LHCN-M2 (cell line): ENCODE measurements around the gene VPS50. TPM values are rescaled to one million over a fixed set of nuclear protein-coding genes. Genes with fewer than 3 reads are reported as not detected.
A peak's percentile ranks its signal among the peaks of the same experiment; 100 is the strongest.
"Not testable (repeated sequence)": the region's sequence is repeated elsewhere in the genome, so short reads cannot be mapped to it uniquely, and the experiment has no call there.

ENCODE experiments used
- DNase-seq: peaks from one replicate; pipeline ENCODE4 v3.0.0-alpha.2; 2012; ENCODE audit warnings: low read depth
- total RNA-seq: library from RNA; depleted of rRNA; stranded (reverse); fragments of >200 nt; gene quantifications from 2 replicates; pipeline ENCODE4 v1.2.3, GENCODE V29; 2014

The VPS50 gene
- total RNA-seq, 1 experiment from 2014 or later: 42.2 TPM

DNA sequence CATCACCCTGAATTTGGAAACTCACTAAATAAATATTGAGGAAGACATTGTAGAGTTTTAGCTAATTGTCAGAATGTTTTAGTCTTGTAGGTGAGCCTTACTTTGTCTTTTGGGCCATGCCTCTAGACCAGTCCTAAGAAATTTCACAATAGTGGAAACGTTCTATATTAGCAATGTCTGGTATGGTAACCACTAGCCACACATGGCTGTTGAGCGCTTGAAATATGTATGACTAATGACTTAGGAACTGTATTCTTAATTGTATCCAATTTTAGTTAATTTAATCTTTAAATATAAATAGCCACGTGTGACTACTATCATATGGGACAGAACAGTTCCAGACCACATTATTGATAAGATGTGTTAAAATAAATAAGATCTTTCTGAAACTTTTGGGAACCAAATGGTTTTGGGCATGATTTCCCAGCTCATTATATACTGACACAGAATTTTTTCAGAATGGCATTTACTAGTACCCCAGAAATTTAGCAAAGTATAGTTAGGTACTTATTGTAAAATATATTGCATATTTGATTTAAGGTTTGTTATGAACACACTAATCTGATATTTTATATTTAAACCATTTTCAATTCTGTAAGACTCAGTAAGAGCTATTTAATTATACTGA is 95.0 kb downstream of the VPS50 start:
- DNase-seq: peak; percentile 93

DNA sequence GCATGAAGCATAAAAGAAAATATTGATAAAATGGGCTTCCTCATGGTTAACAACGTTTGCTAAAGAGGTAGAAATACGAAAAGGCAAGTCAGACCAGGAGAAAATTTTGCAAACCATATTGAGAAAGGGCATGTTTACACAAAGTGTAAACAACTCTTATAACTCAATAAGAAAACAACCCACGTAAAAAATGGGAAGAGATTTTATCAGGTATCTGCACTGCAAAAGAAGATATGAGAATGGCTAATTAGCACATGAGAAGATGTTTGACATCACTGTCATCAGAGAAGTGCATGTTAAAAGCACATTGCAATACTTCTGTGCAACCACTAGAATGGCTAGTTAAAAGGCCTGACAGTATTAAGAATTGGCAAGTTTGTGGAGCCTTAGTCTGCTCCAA is 99.5 kb downstream of the VPS50 start:
- DNase-seq: no peak

DNA sequence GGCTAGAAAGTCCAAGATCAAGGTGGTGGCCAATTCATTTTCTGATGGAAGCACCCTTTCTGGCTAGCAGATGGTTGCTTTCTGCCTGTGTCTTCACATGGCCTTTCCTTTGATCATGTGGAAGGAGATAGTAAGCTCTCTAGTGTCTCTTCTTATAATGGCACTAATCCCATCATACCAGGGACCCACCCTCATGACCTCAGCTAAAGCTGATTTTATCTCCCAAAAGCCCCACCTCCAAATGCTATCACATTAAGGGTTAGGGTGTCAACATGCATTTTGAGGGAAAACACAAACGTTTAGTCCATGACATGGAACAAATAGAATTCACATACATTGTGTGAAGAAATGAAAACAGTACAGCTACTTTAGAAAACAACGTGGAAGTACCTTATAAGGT is 100.0 kb downstream of the VPS50 start:
- DNase-seq: no peak

DNA sequence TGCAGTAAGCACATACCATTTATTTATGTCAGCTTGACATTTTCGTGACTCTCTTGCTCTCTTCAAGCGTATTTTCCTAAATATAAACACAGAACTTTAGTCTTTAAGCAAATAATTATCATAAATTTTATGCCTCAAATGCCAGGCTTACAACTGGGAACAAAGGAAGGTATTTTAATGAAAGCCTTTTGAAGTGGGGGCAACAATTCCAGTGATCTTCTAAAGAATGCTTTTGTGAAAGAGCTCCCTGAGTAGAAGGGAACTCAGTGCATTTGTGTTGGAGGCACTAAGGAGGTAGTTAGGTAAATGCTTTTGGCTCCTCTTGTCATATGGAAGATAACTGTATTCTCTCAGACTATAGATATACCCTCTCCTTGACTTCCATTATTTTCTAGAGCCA is 104.9 kb downstream of the VPS50 start:
- no peak for DNase-seq

DNA sequence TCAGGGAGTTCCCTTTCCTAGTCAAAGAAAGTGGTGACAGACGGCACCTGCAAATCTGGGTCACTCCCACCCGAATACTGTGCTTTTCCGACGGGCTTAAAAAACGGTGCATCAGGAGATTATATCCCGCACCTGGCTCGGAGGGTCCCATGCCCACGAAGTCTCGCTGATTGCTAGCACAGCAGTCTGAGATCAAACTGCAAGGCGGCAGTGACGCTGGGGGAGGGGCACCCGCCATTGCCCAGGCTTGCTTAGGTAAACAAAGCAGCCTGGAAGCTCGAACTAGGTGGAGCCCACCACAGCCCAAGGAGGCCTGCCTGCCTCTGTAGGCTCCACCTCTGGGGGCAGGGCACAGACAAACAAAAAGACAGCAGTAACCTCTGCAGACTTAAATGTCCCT is 110.0 kb downstream of the VPS50 start:
- DNase-seq: not testable (repeated sequence)

DNA sequence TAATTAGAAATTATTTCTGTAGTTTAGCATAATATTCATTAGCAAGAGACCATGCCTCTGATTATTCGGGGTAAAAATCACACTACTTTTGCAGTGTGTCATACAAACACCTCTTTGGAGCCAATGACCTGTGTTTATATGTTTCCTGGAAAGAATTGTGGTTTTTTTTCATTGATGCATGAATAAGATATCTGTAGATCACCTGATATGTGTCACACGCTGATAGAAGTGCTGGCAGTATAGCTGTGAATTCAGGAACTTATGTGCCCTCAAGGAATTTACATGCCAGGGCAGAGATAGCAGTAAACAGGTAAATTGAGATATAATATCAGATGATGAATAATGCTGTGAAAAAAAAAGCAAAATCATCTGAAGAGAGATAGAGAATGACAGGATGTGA is 118.2 kb downstream of the VPS50 start:
- DNase-seq: no peak

DNA sequence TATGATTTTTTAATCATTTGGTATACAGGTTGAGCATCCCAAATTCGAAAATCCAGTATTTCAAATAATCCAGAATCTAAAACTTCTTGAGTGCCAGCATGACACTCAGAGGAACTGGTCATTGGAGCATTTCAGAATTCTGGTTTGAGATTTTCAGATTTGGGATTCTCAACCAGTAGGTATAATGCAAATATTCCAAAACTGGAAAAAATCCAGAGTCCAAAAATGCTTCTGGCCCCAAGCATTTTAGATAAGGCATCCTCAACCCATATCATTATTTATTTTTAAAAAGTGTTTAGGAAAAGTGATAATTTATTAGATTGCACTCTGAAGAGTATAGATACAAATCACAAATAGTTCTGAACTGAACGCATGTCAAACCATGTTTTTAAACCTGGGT is 120.7 kb downstream of the VPS50 start:
- no peak for DNase-seq

DNA sequence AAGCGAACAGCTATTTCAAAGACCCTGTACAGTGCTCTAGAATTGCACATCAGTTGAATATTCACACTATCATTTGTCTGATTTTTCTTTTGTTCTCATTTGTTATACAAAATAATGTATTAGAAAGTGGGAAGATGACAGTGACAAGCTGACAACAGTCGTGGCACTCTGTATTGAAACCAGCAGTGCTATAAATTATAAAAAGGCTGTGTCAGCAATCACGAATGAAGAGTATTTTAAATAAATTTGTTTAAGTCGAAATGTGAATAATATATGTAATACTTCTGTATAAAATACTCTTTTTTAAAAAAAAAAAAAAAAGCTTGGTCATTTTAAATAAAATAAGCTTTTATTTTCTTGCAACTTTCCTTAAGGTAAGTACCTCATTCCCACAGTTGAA is 122.6 kb downstream of the VPS50 start:
- DNase-seq: no peak

DNA sequence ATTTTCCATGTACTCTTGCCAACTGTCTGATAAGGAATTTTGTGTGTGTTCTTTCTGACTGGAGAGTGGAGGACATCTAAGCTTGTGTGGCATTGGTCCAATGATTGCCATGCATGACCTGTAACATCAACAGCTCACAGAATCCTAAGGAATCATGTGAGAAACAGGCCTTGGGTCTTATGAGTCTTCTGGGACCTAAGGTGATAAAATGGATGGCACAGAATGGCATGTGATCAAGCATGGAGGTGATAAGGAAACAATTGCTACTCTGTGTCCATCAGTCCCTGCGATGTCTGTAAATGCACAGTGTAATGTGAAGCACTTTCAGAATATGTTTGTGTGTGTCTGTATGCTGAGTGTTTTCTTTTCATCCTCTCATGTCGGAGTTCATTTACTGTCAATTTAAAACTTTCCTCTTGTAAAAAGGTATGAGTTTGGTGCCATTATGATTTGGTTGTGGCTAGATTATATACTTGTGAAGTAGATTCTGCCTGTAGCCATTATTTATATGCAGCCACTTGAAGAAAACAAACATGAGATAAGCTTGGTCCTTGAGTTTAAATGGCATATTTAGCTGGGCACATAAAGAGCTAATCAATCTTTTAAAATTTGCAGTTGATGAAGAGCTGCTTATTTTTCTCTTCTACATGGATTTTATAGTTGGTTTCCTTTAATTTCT is 127.5 kb downstream of the VPS50 start:
- DNase-seq: no peak

DNA sequence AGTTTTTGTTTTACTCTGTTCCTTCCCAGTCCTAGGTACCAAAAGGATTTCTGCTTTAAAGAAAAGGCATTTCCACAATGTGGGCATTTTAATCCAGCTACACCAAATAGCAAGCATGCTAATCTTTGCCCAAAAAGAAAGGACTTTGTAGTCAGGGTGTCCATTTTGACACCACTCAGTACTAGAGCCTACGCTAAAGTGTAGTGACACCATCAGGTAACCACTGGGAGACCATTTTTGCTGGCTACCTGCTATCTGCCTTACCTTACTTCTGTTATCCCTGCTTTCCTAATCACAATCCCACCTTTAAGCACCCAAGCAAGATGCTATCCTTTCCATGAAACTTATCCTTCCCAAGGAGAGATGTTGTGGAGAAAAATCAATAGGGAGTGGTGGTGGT is 129.7 kb downstream of the VPS50 start:
- DNase-seq: no peak

DNA sequence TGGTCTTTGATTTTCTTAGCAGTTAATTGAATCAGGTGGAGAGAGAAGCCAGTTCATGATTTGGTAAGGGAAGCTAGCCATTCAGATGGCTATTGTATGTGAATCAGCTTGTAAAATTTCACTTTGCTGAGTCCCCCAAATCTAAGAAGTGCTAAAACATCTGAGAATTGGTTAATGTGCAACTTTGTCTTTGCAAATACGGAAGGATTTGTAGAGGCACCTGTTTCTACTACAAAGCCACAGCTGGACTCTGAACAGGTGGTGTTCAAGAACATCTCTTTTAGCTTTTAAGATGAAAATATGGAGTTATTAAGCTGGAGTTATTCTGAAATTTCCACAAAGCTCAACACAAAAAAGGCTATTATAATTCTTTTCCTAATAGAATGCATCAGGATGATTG is 132.6 kb downstream of the VPS50 start:
- no peak for DNase-seq

DNA sequence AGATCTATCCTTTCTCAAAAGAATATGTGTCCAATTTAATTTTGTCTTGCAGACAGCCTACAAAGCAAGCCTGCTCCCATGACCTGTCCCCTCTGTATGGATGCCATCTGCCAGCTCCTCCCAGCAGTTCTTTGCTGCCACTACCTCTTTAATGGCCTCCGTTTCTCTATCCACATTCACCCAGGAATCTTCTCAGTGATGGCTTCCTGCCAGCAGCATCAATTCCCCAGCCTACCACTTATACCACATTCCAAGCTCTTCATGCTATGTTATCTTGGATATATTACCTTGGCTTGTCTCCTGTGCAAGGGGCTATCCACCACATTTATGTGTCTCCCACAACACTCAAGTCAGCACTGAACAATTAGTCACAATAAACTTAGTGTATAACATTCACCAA is 133.2 kb downstream of the VPS50 start:
- no peak for DNase-seq

DNA sequence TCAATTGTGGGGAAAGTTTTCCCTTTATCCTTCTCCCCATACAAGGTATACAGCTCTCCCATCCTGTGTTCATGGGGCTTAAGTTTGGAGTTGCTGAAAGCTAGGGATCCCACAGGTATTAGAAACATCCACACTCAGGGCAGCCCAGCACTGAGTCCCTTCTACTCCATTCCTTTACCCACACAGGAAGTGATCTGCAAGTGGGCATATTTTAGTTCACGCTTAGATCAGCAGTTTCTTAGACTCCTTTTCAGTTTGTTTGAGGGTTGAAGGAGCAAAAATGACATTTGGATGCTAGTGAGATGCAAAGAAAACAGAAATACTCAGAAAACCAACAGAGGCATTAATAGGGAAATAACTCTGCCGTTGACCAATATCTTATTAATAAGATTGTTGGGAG is 134.7 kb downstream of the VPS50 start:
- DNase-seq: no peak

DNA sequence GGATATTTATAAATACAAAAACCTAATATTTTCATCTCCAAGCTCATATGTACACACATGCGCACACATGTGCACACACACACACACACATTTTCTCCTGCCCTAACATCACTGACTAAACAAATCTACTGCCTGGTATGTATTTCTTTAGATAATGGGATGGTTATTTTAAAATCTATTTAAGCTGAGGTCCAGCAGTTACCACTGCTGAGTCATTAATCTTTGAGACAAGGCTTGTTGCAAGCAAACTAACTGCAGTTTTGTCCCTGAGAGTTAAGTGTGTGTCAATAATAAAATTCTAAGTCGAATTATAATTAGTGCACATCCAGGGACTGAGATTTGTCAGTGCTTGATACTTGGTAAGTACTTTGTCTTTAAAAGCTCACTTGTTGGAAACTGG is 135.1 kb downstream of the VPS50 start:
- DNase-seq: no peak

DNA sequence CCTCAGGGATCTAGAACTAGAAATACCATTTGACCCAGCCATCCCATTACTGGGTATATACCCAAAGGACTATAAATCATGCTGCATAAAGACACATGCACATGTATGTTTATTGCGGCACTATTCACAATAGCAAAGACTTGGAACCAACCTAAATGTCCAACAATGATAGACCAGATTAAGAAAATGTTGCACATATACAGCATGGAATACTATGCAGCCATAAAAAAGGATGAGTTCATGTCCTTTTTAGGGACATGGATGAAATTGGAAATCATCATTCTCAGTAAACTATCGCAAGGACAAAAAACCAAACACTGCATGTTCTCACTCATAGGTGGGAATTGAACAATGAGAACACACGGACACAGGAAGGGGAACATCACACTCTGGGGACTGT is 138.8 kb downstream of the VPS50 start:
- not testable (repeated sequence) for DNase-seq

DNA sequence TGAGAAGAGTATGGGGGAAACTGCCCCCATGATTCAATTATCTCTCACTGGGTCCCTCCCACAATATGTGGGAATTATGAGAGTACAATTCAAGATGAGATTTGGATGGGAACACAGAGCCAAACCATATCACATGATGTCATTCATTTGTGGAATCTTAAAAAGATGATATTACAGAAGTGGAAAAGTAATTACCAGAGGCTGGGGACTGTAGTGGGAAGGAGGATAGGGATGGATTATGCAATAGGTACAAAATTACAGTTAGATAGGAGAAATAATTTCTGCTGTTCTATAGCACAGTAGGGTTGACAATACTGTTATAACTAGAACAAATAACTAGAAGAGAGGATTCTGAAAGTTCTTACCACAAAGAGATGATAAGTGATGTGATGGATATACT is 141.4 kb downstream of the VPS50 start:
- no peak for DNase-seq

DNA sequence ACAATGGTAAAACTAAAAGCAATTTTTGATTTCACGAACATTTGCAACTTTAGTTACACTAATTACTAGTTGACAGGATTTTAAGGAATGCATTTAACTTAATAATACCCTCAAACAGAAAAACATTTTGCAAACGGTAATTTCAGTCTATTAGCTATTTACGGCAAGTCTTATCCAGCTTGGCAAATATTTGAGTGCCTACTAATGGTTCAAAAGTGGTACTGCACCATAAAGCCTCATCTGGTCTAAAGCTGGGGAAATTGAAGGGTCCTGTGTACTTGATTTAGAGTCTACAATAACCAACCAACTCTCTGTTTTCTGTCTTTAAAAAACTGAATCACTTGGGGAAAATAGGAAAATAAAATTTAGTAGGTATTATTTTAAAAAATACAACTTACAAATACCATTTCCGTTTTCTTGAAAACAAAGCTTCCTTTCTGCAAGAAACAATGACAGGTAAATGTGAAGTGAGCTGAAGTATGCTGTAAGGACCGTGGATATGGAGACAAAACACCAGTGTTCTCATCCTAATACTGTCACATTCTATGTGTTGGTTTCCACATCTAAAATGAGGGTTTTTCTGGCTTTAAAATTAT is 142.3 kb downstream of the VPS50 start:
- DNase-seq: peak; percentile 54

DNA sequence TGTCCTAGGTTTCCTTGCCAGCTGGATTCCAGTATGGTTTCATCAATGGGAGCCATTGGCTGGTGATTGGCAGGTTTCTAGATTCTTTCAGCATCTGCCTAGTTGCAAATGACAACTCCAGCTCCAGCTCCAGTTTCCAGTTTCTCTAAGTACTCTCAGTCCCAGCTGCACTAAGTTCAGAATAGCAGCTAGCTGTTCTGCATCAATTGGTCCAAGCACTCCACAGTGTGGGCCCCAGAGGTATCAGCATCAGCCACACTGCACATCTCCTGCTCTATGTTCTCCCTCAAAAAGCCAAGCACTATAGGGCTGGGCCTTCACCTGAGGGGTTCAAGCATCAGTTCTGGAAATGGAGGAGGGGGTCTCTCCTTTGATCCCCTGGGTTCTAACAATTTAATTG is 143.4 kb downstream of the VPS50 start:
- no peak for DNase-seq

DNA sequence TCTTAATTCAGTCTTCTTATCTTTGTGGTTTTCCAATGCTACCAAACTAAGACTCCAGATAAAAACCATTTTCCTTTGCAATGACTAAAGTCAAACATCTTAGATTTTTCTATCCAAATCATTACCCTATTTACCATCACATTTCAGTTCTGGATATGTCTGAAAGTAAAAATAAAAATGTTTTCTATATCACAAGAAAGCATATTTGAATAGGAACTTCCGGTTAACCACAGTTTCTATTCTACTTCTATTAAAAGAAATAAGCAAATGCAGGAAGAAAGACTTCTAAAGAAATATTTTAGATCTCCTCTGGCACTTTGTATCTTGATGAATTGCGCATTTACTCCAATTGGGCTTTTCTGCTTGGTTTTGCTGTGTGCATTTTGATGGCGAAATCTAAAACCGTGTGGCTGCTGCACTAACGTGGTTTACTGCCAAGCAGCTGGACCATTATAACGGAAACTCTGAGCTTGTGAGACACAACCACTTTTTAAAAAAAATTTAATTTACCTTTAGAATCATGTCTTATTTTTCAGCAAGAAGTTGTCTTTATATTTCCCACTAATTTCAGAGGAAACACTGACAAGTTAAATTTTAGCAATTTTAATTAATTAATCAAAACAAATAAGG is 146.1 kb downstream of the VPS50 start:
- DNase-seq: peak; percentile 19

DNA sequence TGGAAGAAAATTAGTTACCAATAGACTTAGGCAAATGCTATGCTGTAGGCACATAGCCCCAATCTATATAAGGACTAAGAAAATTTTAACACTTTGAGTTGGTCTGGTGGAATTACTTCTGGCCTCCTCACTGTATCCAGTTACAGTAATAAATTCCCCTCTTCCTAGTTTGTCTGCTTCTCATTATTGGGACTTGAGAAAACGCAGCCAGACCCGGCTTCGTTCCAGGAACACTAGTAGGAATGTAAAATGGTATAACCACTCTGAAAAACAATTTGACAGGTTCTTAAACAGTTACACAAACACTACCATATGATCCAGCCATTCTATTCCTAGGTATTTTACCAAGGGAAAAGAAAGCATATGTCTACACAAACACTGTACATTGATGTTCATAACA is 150.2 kb downstream of the VPS50 start:
- DNase-seq: no peak

DNA sequence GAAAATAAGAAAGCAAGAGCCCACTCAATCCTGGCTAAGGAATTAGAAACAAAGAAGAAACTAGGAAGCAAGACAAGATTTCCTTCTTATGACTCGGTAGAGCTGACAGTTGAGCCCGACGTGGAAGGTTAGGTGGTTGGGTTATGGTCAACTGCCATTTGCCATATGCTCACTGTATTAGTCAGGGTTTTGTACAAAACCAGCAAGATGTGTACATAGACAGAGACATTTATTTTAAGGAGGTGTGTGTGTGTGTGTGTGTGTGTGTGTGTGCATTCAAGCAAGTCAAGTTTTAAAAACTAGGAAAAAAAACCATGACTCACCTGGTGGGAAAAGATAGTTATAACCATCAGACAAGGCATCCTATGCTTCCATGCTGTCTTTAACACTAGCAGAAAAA is 158.5 kb downstream of the VPS50 start:
- no peak for DNase-seq

DNA sequence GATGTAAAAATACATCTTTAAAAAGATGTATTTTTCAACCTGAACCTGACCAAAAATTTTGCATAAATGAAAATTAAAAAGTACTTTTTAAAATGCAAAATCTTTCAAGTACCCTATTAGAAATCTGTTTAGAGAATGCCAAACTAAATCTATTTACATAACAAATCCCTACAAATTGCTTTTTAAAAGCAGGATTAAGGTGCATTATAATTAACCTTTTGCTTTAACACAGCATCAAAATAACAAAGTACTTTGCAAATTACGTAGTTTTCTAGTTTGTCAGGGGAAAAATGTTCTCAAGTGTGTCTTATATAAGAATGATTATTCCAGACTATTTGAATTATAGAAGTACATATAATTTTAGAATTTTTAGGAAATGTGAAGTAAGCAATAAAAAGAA is 160.8 kb downstream of the VPS50 start:
- DNase-seq: no peak

DNA sequence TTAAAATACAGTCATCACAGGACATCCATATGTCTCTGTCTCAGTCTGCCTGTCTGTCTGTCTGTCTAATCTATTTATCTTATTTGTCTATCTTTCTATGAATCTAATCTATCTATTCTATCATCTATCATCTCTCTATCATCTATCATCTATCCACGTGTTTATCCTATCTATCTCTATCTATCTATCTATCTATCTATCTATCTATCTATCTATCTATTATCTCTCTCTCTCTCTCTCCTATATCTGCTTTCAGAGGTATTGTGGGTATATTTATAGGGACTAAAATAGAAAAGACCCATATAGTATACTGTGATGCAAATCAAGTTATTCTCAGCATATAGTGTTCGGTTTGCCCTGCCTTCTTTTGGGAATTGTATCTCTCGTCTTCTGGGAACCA is 167.5 kb downstream of the VPS50 start:
- no peak for DNase-seq
